NCI-H748 (cell line): Measurements from ENCODE around the gene RUVBL1.

Experiments used
- DNase-seq: peaks from one replicate; lab custom pipeline; 2025; ENCODE audit not compliant: unreplicated experiment; lab: John Stamatoyannopoulos, UW

Gene RUVBL1

GRCh38 chr3:128083980-128084674 lies 39.5 kb downstream of the RUVBL1 start:
- DNase-seq = no peak

DNA sequence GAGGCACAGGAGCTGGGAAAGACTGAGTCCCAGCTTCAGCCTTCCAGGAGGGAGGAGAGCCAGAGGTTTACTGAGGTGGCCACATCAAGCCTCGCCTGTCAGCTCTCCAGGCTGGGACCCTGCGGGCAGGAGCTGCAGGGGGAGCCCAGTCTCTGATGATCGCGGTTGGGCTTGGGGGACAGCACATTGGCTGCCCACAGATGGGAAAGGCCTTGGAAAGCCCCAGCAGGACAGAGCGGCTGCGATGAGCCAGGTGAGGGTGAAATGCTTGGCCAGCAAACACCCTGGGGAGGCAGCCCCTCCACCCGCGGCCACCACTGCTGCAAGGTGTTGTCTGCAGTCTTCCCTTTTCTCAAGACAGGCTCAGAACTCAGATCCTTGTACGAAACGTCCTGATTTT lies 40.2 kb downstream of the RUVBL1 start:
- no peak for DNase-seq

DNA sequence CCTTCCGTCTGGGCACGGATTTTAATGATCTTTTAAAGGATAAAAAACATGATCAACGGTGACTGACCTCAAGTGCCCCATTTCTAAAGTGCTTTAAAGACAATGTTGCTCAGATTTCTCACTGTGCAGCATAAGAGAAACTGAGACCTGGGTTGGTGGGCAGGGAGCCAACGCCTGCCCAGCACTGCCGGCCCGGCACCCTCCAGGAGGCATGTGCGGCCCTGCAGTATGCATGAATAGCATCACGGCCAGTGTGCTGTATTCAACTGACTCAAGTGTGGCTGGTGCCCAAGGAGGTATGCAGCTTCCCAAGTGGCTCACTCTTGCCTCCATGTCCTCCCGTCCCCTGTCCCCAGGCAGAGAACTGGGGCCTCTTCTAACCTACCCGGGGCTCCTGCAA lies 41.1 kb downstream of the RUVBL1 start:
- no peak for DNase-seq

GRCh38 chr3:128081846-128082245 lies 41.8 kb downstream of the RUVBL1 start:
- no peak for DNase-seq

GRCh38 chr3:128081226-128081625 lies 42.4 kb downstream of the RUVBL1 start:
- no peak for DNase-seq

DNA sequence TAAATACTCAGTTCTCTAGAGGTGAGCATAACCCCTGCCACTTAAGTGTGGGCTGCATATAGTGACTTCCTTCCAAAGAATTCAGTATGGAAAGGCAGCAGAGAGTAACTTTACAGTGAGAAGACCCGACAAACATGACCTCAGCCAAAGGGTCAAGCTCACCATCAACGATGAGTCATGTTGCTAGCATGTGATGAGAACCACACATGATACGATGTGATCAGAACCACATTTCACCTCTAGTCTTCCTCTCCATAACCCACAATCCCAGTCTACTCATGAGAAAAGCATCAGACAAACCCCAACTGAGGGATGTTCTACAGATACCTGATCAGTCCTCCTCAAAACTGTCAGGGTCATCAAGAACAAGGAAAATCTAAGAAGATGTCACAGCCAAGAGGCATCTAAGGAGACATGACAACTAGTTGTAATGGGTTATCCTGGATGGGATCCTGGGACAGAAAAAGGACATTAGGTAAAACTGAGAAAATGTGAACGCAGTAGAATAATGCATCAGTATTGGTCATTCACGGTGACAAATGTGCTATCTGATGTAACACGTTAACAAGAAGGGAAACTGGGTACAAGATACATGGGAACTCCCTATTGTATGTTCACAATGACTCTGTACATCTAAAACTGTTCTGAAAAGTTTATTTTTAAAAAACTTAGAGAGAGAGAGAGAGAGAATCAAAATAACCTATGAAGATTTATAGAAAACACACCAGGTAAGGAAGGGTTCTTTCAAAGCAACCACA lies 43.1 kb downstream of the RUVBL1 start:
- no peak for DNase-seq

DNA sequence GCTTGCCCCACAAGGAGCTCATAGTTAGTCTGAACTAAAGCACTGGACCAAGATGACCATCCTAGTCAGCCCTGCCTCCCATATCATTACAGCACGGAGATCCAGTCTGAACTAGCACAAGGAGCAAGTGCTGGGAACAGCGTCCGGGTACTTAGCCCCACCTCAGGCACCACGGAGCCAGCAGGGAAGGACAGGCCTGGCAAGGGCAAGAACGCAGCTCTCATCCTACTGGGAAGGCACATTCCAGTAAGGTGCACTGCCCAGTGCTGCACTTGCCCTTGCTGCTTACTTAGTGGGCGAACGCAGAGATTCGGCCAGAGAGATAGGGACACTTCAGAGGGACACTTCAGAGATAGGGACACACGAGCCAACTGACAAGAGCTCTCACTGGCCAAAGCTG lies 43.8 kb downstream of the RUVBL1 start:
- DNase-seq = no peak

GRCh38 chr3:128078875-128079274 lies 44.7 kb downstream of the RUVBL1 start:
- no peak for DNase-seq

- no peak for DNase-seq
Observed at GRCh38 chr3:128078322-128078721, 45.3 kb downstream of the RUVBL1 start.

- DNase-seq = no peak
Observed at GRCh38 chr3:128077665-128078064, 45.9 kb downstream of the RUVBL1 start.

- DNase-seq = no peak
Observed at GRCh38 chr3:128077202-128077624, 46.4 kb downstream of the RUVBL1 start.

DNA sequence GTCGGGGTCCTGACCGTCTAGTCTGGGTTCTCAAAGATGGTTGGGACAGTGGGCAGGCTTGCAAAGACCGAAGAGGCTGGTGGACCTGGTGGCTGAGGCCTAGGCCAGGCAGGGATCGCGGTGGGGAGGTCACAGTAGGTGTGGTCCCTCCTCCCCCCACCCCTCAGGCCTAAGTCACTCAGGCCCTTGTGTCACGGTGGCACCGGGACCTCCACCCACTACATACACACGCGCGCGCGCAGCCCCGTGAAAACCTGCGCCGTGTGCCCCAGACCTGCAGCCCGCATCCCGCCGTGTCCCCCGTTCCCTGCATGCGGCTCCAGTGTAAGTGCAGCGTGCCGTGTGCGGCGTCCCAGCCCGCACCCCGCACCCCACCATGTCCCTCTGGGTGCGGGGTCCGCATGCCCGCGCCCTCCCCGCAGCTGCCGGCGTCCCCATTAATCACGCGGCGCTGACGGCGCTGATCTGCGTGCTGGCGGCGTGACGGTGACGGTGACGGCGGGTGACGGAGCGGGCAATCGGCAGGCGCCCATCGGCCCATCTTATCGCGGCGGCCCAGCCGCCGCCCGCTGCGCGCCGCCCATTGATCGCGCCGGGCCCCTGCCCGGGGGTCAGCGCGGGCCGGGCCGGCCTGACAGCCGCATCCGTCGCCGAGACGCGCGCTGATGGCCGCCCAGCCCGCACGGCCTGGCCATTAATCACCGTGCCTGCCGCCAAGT lies 47.0 kb downstream of the RUVBL1 start:
- no peak for DNase-seq

- no peak for DNase-seq
Observed at GRCh38 chr3:128075522-128076482, 47.8 kb downstream of the RUVBL1 start.

- no peak for DNase-seq
Observed at GRCh38 chr3:128074851-128075521, 48.6 kb downstream of the RUVBL1 start.

GRCh38 chr3:128073807-128074206 lies 49.8 kb downstream of the RUVBL1 start:
- DNase-seq = no peak

GRCh38 chr3:128073185-128073725 lies 50.4 kb downstream of the RUVBL1 start:
- no peak for DNase-seq

- no peak for DNase-seq
Observed at GRCh38 chr3:128072454-128073184, 51.0 kb downstream of the RUVBL1 start.

DNA sequence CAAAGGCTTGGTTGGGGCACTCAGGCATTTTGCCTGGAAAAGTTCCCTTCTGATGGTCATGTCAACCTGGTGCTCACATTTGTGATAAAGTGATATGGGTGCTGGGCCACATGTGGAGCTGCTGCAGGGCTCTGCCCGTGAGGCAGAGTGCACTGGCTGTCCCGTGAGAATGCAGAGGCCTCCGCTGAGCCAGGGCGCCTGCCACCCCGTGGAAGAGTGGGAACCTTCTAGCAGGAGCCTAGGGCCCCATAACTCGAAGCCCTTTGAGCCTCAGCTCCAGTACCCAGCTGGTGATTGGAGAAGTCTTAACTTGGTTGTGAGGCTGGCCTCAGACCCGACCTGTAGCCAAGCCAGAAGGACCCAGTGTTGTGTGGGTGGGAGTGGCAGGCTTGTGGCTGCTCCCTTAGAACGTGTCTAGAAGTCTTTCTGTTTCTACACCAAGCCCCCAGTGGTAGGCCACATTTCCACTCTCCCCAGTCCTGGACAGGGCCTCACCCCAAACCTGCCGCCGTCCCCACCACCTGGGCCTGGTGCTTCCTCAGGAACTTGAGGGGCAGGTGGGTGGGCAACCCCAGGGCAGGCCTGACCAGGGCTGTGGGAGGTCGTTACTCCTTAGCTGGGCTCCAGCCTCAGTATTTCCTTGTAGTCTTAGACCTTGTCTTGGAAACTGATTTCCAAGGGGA lies 51.7 kb downstream of the RUVBL1 start:
- no peak for DNase-seq
